ENCODE data around the gene NR3C1.

- TF ChIP-seq CTCF (IDR thresholded peaks at IDR 0.05): no peak
- TF ChIP-seq POLR2A (IDR thresholded peaks at IDR 0.05): no peak
These were observed 57.6 kb downstream of the NR3C1 start for GRCh38 chr5:143345671-143346440.
